H1 (cell line): ENCODE data around the gene TRDMT1. TPM values are rescaled to one million over a fixed set of nuclear protein-coding genes. Genes with fewer than 3 reads are reported as not detected.
"Not testable (repeated sequence)": the region's sequence is repeated elsewhere in the genome, so short reads cannot be mapped to it uniquely, and the experiment has no call there.

Experiments used
- CTCF ChIA-PET: fragments of 300-600 bp; sonication (Branson Sonifier 250); formaldehyde crosslinking; loops from one replicate; lab custom pipeline; 2021; ENCODE audit not compliant: partially characterized antibody; lab: Charles Lee
- POLR2A ChIA-PET: fragments of 300-600 bp; sonication (Branson Sonifier 250); formaldehyde crosslinking; loops from one replicate; lab custom pipeline; 2021; ENCODE audit warnings: inconsistent platforms; ENCODE audit not compliant: partially characterized antibody; lab: Charles Lee
- DNase-seq, 2 experiments: peaks; one replicate each; pipeline versions ENCODE4 v3.0.0 to v3.0.0-alpha.2; 2010 to 2022; ENCODE audit warnings: low spot score in 2 of 2, low read depth in 1 of 2, mixed read lengths in 1 of 2
- FAIRE-seq: peaks from 2 replicates; lab custom pipeline; 2011; peaks lifted over from hg19 to GRCh38; lab: Jason Lieb, UNC
- H2AFZ ChIP-seq: 2 replicates; pipeline ENCODE4 v1.8.1; 2012; ENCODE audit warnings: low read length, inconsistent platforms
- H2AK5ac ChIP-seq: 2 replicates; pipeline ENCODE4 v1.6.1; 2013; ENCODE audit warnings: low read depth, low read length
- H2BK120ac ChIP-seq: replicated peaks from 2 replicates; pipeline ENCODE3; 2013; ENCODE audit warnings: low read depth, low read length, inconsistent platforms
- H2BK12ac ChIP-seq: 2 replicates; pipeline ENCODE4 v1.6.1; 2013; ENCODE audit warnings: low read depth, low read length
- H2BK15ac ChIP-seq: 2 replicates; pipeline ENCODE4 v1.6.1; 2013; ENCODE audit warnings: low read length
- H2BK20ac ChIP-seq: 2 replicates; pipeline ENCODE4 v1.6.1; 2013; ENCODE audit warnings: low read length
- H2BK5ac ChIP-seq: 2 replicates; pipeline ENCODE4 v1.6.1; 2013; ENCODE audit warnings: low read depth, low read length
- H3K14ac ChIP-seq: 2 replicates; pipeline ENCODE4 v1.6.1; 2013; ENCODE audit warnings: inconsistent platforms; ENCODE audit not compliant: insufficient read length
- H3K18ac ChIP-seq: 2 replicates; pipeline ENCODE4 v1.6.1; 2013; ENCODE audit warnings: low read length; ENCODE audit errors: extremely low read depth
- H3K23ac ChIP-seq: 2 replicates; pipeline ENCODE4 v1.6.1; 2013; ENCODE audit warnings: inconsistent platforms; ENCODE audit not compliant: insufficient read length
- H3K23me2 ChIP-seq: 2 replicates; pipeline ENCODE4 v1.6.1; 2013; ENCODE audit warnings: low read depth, low read length
- H3K27ac ChIP-seq: 2 replicates; pipeline ENCODE4 v1.6.1; 2011; ENCODE audit warnings: low read depth, low read length, inconsistent platforms
- H3K27me3 ChIP-seq, 4 experiments: replicated peaks in 1 of 4; 1 replicate in 1 of 4; 2 replicates in 3 of 4; pipeline versions ENCODE4 v1.6.1 to v1.8.1; 2011 to 2013; ENCODE audit warnings: low read length in 3 of 4, mild to moderate bottlenecking in 3 of 4, inconsistent platforms in 2 of 4, mixed read lengths in 2 of 4, moderate library complexity in 1 of 4; ENCODE audit not compliant: control insufficient read depth in 3 of 4, insufficient read depth in 3 of 4; ENCODE audit errors: extremely low read depth in 1 of 4
- H3K36me3 ChIP-seq, 4 experiments: 2 replicates each; pipeline versions ENCODE4 v1.6.1 to v1.8.1; 2011 to 2013; ENCODE audit warnings: mild to moderate bottlenecking in 4 of 4, low read length in 3 of 4, moderate library complexity in 2 of 4, control low read depth in 1 of 4, inconsistent platforms in 1 of 4; ENCODE audit not compliant: insufficient read depth in 4 of 4, control insufficient read depth in 2 of 4
- H3K4ac ChIP-seq: replicated peaks from 2 replicates; pipeline ENCODE3; 2013; ENCODE audit warnings: low read length, low read depth, mixed read lengths, inconsistent platforms; ENCODE audit not compliant: insufficient read length
- H3K4me1 ChIP-seq, 4 experiments: replicated peaks in 1 of 4; 1 replicate in 1 of 4; 2 replicates in 3 of 4; pipeline versions ENCODE4 v1.6.1 to v1.8.1; 2011 to 2013; ENCODE audit warnings: low read length in 3 of 4, inconsistent platforms in 2 of 4, mixed read lengths in 1 of 4; ENCODE audit not compliant: insufficient read depth in 4 of 4, control insufficient read depth in 3 of 4
- H3K4me2 ChIP-seq, 2 experiments: 2 replicates each; pipeline versions ENCODE4 v1.6.1 to v1.8.1; 2011 to 2013; ENCODE audit warnings: low read depth in 2 of 2, low read length in 2 of 2, control low read depth in 1 of 2, inconsistent platforms in 1 of 2, mild to moderate bottlenecking in 1 of 2; ENCODE audit not compliant: insufficient read depth in 1 of 2
- H3K4me3 ChIP-seq, 4 experiments: fragments of 200-600, 300-600 bp in 1 of 4; sonication (generic), shearing (Covaris generic), sonication (Bioruptor Twin) in 1 of 4; 2 replicates each; pipeline versions ENCODE4 v1.5.1 to v1.8.1; 2011 to 2016; ENCODE audit warnings: low read length in 4 of 4, low read depth in 3 of 4, control low read depth in 2 of 4, inconsistent platforms in 2 of 4, mild to moderate bottlenecking in 2 of 4, mixed read lengths in 1 of 4, moderate library complexity in 1 of 4; ENCODE audit not compliant: insufficient read depth in 2 of 4; ENCODE audit errors: extremely low read depth in 1 of 4
- H3K56ac ChIP-seq: replicated peaks from 2 replicates; pipeline ENCODE3; 2013; ENCODE audit warnings: low read depth, mild to moderate bottlenecking, mixed read lengths, low read length, inconsistent platforms; ENCODE audit not compliant: insufficient read length
- H3K79me1 ChIP-seq: 2 replicates; pipeline ENCODE4 v1.6.1; 2013; ENCODE audit warnings: low read depth, low read length, control low read depth
- H3K79me2 ChIP-seq, 2 experiments: 2 replicates each; pipeline versions ENCODE4 v1.6.1 to v1.8.1; 2012 to 2013; ENCODE audit warnings: low read length in 2 of 2, mild to moderate bottlenecking in 2 of 2, inconsistent platforms in 1 of 2; ENCODE audit not compliant: insufficient read depth in 2 of 2, control insufficient read depth in 1 of 2
- H3K9ac ChIP-seq, 4 experiments: replicated peaks in 1 of 4; 1 replicate in 1 of 4; 2 replicates in 3 of 4; pipeline versions ENCODE4 v1.6.1 to v1.8.1; 2011 to 2013; ENCODE audit warnings: low read depth in 3 of 4, low read length in 3 of 4, control low read depth in 2 of 4, mild to moderate bottlenecking in 2 of 4, moderate library complexity in 2 of 4, inconsistent platforms in 1 of 4; ENCODE audit errors: extremely low read depth in 1 of 4
- H3K9me3 ChIP-seq, 2 experiments: 2 replicates each; pipeline versions ENCODE4 v1.6.1 to v1.8.1; 2012 to 2013; ENCODE audit warnings: mild to moderate bottlenecking in 2 of 2, moderate library complexity in 2 of 2, control low read depth in 1 of 2, inconsistent platforms in 1 of 2, low read depth in 1 of 2, low read length in 1 of 2, mixed read lengths in 1 of 2; ENCODE audit not compliant: insufficient read depth in 2 of 2
- H4K20me1 ChIP-seq, 2 experiments: replicated peaks in 1 of 2; 2 replicates each; pipeline versions ENCODE3 to v1.8.1; 2011 to 2013; ENCODE audit warnings: inconsistent platforms in 2 of 2, low read length in 2 of 2, mild to moderate bottlenecking in 1 of 2; ENCODE audit not compliant: insufficient read depth in 2 of 2, control insufficient read depth in 1 of 2
- H4K5ac ChIP-seq: 2 replicates; pipeline ENCODE4 v1.6.1; 2013; ENCODE audit warnings: low read length, low read depth, mixed read lengths, inconsistent platforms; ENCODE audit not compliant: insufficient read length
- H4K8ac ChIP-seq: 2 replicates; pipeline ENCODE4 v1.8.0; 2013; ENCODE audit warnings: mild to moderate bottlenecking, moderate library complexity, low read length, inconsistent platforms; ENCODE audit not compliant: insufficient read depth; ENCODE audit errors: extremely low read depth
- H4K91ac ChIP-seq: replicated peaks from 2 replicates; pipeline ENCODE3; 2013; ENCODE audit warnings: low read length, mixed read lengths, inconsistent platforms; ENCODE audit not compliant: insufficient read length
- WGBS, 2 experiments: shearing (Covaris generic) in 1 of 2; methylation state at CpG; one replicate each; pipeline versions ENCODE4 v1.1.6 to v1.1.7; 2013 to 2015; ENCODE audit warnings: low lambda C conversion rate in 2 of 2, mixed read lengths in 2 of 2, inconsistent platforms in 1 of 2, low coverage in 1 of 2, missing lambda C conversion rate in 1 of 2; ENCODE audit not compliant: insufficient replicate concordance in 2 of 2, insufficient coverage in 1 of 2, insufficient read length in 1 of 2; ENCODE audit errors: extremely low coverage in 1 of 2, missing lambda C conversion rate in 1 of 2; 5-methylcytosine and 5-hydroxymethylcytosine counted together
- polyA plus RNA-seq, 7 experiments: library from polyadenylated mRNA; depleted of rRNA in 3 of 7; stranded (reverse) in 5 of 7; unstranded in 2 of 7; fragments of >200 nt in 5 of 7; fragments of 200-250 nt in 2 of 7; gene quantifications; 1 replicate in 5 of 7; 2 replicates in 1 of 7; 4 replicates in 1 of 7; pipeline versions ENCODE4 v1.2.1 to v1.2.3, GENCODE V29; 2011 to 2013; ENCODE audit warnings: missing spikeins in 2 of 7, mixed read lengths in 2 of 7
- total RNA-seq: library from RNA; stranded (reverse); fragmentation: NEBNext Ultra II Directional; extraction: Animal tissue kit (Norgen Biotek cat#: 25700); gene quantifications from 2 replicates; pipeline ENCODE4 v1.2.1, GENCODE V29; 2021

Gene TRDMT1
- total and polyA plus RNA-seq, 2 of the 8 experiments (the other 6 are each of a cell fraction or from before 2014, with no cell fraction given): 7.4 to 21.4 TPM

DNA sequence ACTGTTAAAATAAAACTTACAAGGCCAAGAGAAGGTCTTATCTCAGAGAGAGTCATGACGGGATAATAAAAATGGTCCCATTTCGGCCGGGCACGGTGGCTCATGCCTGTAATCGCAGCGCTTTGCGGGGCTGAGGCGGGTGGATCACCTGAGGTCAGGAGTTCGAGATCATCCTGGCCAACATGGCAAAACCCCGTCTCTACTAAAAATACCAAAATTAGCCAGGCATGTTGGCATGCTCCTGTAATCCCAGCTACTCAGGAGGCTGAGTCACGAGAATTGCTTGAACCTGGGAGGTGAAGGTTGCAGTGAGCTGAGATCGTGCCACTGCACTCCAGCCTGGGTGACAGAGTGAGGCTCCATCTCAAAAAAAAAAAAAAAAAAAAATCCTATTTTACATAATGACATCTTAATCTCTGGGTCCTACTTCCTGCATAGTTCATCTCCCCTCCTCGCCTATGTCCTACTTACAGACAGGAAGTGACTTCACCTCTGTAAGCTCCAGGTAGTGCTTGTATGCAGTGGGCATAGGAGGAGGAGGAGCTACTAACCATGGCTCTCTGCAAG lies 86.5 kb downstream of the TRDMT1 start:
- H3K23ac ChIP-seq, H4K8ac ChIP-seq, H3K27me3 ChIP-seq, H2BK12ac ChIP-seq, H2BK5ac ChIP-seq, H3K9me3 ChIP-seq, H3K9ac ChIP-seq, H3K18ac ChIP-seq, FAIRE-seq, H2AFZ ChIP-seq, H2BK20ac ChIP-seq, POLR2A ChIA-PET, H4K91ac ChIP-seq, H3K79me2 ChIP-seq, H2BK15ac ChIP-seq, H3K23me2 ChIP-seq, H3K4me1 ChIP-seq, H2BK120ac ChIP-seq, H3K36me3 ChIP-seq, H3K4ac ChIP-seq, H3K4me2 ChIP-seq, H2AK5ac ChIP-seq, H4K20me1 ChIP-seq, H3K56ac ChIP-seq, H4K5ac ChIP-seq, H3K14ac ChIP-seq, H3K27ac ChIP-seq, H3K79me1 ChIP-seq, DNase-seq, H3K4me3 ChIP-seq: not testable (repeated sequence)
- 93% methylated on average over 12 of the region's 13 CpGs; no CpG with 5 or more reads in 1 of the 2 experiments for WGBS, 2 experiments
- CTCF ChIA-PET: interaction anchor here (0.6 to 1.0 kb wide), 2 partner anchors 115 to 143 kb away, joined by 3 read pairs; no protein-coding TSS in a partner anchor
